GM12878 (cell line): ENCODE data around the gene CHMP6.
A peak's percentile ranks its signal among the peaks of the same experiment; 100 is the strongest.

Source experiments
- BRCA1 ChIP-seq: IDR thresholded peaks from 2 replicates; pipeline ENCODE4 v1.6.1; 2011; ENCODE audit warnings: low read depth, low read length, improper control_type of control experiment
- EZH2 ChIP-seq: IDR thresholded peaks from 2 replicates; pipeline ENCODE4 v1.6.1; 2012; ENCODE audit warnings: low read depth, mild to moderate bottlenecking, control low read depth, inconsistent platforms, low read length, borderline replicate concordance; ENCODE audit not compliant: control insufficient read depth
- FOS ChIP-seq: IDR thresholded peaks from 3 replicates; pipeline ENCODE4 v1.6.1; 2011; ENCODE audit warnings: borderline replicate concordance; ENCODE audit not compliant: insufficient read length; ENCODE audit errors: extremely low read depth
- HDAC2 ChIP-seq: fragments of 200-600 bp; sonication (generic); IDR thresholded peaks from 2 replicates; pipeline ENCODE4 v1.6.1; 2017
- MEF2A ChIP-seq: IDR thresholded peaks from 2 replicates; pipeline ENCODE4 v1.6.1; 2011; ENCODE audit warnings: low read depth, mild to moderate bottlenecking, low read length, moderate library complexity; ENCODE audit not compliant: insufficient read depth
- POLR2A ChIP-seq: IDR thresholded peaks from 2 replicates; pipeline ENCODE4 v1.6.1; 2011; ENCODE audit warnings: low read depth, mild to moderate bottlenecking, low read length
- POLR2AphosphoS5 ChIP-seq: IDR thresholded peaks from 2 replicates; pipeline ENCODE4 v1.6.1; 2011; ENCODE audit warnings: mild to moderate bottlenecking, low read length, inconsistent platforms
- SMARCA5 ChIP-seq: fragments of 450-650 bp; IDR thresholded peaks from 2 replicates; pipeline ENCODE4 v1.6.1; 2017; ENCODE audit warnings: mild to moderate bottlenecking
- TCF7 ChIP-seq: IDR thresholded peaks from 2 replicates; pipeline ENCODE4 v1.6.1; 2014; ENCODE audit warnings: antibody characterized with exemption, borderline replicate concordance
- TF ChIP-seq, protein P1 (sequence below), 3 experiments: IDR thresholded peaks in 2 of 3; conservative IDR thresholded peaks in 1 of 3; 2 replicates each; pipeline ENCODE4 v1.5.1; 2011; ENCODE audit warnings: low read depth in 3 of 3, low read length in 3 of 3, mild to moderate bottlenecking in 3 of 3, control low read depth in 2 of 3, moderate library complexity in 2 of 3, inconsistent platforms in 1 of 3, mixed read lengths in 1 of 3; ENCODE audit not compliant: control insufficient read depth in 2 of 3, insufficient read depth in 1 of 3; ENCODE audit errors: extremely low read depth in 1 of 3

DNA sequence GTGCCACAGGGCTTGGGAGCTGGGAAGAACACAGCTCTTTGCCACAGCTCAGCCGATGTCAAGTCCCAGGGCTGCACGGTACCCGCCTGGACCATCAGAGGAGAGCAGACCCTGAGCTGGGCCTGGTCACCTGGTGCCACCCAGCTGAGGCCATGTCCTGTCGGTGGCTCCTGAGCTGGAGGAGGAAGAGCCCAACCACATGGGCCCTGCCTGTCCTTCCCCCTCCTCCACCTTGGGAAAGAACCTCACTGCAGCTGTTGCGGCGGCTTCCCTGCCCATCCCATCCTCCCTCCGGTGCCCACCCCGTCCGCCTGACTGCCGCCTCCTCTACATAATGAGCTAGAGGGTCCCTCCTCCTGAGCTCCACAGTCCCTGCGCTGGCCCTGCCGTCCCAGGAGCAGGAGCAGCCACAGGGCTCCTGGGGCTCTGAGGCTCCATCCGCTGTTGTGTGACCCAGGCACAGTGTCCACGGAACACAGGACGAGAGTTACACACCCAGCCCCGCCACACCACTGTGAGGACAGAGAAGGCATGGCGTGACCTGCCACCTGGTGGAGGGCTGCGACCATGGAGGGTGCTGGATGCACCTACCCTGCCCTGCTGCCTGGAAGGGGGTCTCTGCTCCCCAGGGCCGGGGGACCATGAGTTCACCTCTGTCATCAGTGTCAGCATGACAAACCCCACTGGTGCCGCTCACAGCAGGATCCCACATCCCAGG is 21.4 kb upstream of the CHMP6 start:
- TF ChIP-seq POLR2AphosphoS5 (no peak), POLR2A (no peak; the same call in 1 of the 2 replicates), TCF7 (no peak), HDAC2 (no peak), EZH2 (no peak), SMARCA5 (no peak), BRCA1 (no peak), MEF2A (no peak), FOS (no peak)
- TF ChIP-seq, protein P1, sequence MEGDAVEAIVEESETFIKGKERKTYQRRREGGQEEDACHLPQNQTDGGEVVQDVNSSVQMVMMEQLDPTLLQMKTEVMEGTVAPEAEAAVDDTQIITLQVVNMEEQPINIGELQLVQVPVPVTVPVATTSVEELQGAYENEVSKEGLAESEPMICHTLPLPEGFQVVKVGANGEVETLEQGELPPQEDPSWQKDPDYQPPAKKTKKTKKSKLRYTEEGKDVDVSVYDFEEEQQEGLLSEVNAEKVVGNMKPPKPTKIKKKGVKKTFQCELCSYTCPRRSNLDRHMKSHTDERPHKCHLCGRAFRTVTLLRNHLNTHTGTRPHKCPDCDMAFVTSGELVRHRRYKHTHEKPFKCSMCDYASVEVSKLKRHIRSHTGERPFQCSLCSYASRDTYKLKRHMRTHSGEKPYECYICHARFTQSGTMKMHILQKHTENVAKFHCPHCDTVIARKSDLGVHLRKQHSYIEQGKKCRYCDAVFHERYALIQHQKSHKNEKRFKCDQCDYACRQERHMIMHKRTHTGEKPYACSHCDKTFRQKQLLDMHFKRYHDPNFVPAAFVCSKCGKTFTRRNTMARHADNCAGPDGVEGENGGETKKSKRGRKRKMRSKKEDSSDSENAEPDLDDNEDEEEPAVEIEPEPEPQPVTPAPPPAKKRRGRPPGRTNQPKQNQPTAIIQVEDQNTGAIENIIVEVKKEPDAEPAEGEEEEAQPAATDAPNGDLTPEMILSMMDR (IDR thresholded peaks at IDR 0.05 in 2 of 3, conservative IDR thresholded peaks at IDR 0.05 in 1 of 3; ENCODE audit: control insufficient read depth in 2 of 3, extremely low read depth in 1 of 3, insufficient read depth in 1 of 3, low read depth in 3 of 3, low read length in 3 of 3) = peak; percentile 55 to 78 (median 73)
